ENCODE measurements around the gene TSHZ2. TPM values are rescaled to one million over a fixed set of nuclear protein-coding genes. Genes with fewer than 3 reads are reported as not detected.

TSHZ2 gene
- total and polyA plus RNA-seq, 2 of the 4 experiments (the other 2 are of a cell fraction): under 0.01 to 0.02 TPM

- intact Hi-C loops (cut with micrococcal nuclease): no loop called here
- Histone ChIP-seq H2AK9ac (replicated peaks; ENCODE audit: low read depth, low read length, poor library complexity) (no peak overlapping the region), H4K5ac (ENCODE audit: low read depth, low read length) (no peak overlapping the region), H3K36me3 (ENCODE audit: control insufficient read depth, insufficient read depth, low read length) (no peaks in the 10 kb centered on the region), H3K23ac (ENCODE audit: low read depth, low read length) (no peak overlapping the region), H3K79me1 (ENCODE audit: low read depth in 1 of 2, low read length in 2 of 2) (no peaks in the 10 kb centered on the region), H2BK5ac (ENCODE audit: low read depth, low read length, poor library complexity, severe bottlenecking) (no peak overlapping the region), H4K91ac (ENCODE audit: insufficient read depth, low read depth, low read length) (no peak overlapping the region), H3K56ac (ENCODE audit: extremely low read depth, insufficient read depth, low read length) (no peak overlapping the region), H3K4ac (ENCODE audit: low read depth, low read length) (no peak overlapping the region), H2BK20ac (ENCODE audit: low read depth, low read length) (no peak overlapping the region), H3K9ac (ENCODE audit: low read depth, low read length) (no peak overlapping the region), H3K27me3 (ENCODE audit: control insufficient read depth, insufficient read depth, low read length) (no peaks in the 10 kb centered on the region), H4K20me1 (ENCODE audit: insufficient read depth, low read length) (no peaks in the 10 kb centered on the region), H4K8ac (ENCODE audit: low read depth in 2 of 2, low read length in 2 of 2) (no peak overlapping the region), H3K9me3 (ENCODE audit: control insufficient read depth, insufficient read depth, low read length) (peaks cover 5% of the 10 kb centered on the region), H2BK120ac (ENCODE audit: low read depth, low read length) (no peak overlapping the region), H2BK15ac (ENCODE audit: low read depth, low read length) (no peak overlapping the region), H3K9me1 (ENCODE audit: insufficient read depth, low read length) (no peaks in the 10 kb centered on the region), H3K4me3 (ENCODE audit: insufficient read depth, low read depth, low read length) (no peak overlapping the region), H3K18ac (ENCODE audit: low read depth, low read length) (no peak overlapping the region), H3K27ac (ENCODE audit: insufficient read depth, low read length) (no peak overlapping the region), H2AK5ac (ENCODE audit: low read depth, low read length) (no peak overlapping the region), H3K14ac (replicated peaks; ENCODE audit: low read depth, low read length) (no peak overlapping the region), H2AFZ (replicated peaks; ENCODE audit: low read length, poor library complexity) (no peak overlapping the region), H3K4me2 (ENCODE audit: low read depth, low read length) (no peak overlapping the region), H3K4me1 (ENCODE audit: control insufficient read depth, insufficient read depth, low read length) (no peaks in the 10 kb centered on the region)
- no TSS peak for BruUV-seq (replicated peaks)
- TF ChIP-seq ELK1 (IDR thresholded peaks at IDR 0.05; ENCODE audit: borderline replicate concordance, low read depth, low read length): no peak
- no peak for TF ChIP-seq RAD21 (IDR thresholded peaks at IDR 0.05; ENCODE audit: low read length)
- TF ChIP-seq BHLHE40 (IDR thresholded peaks at IDR 0.05; ENCODE audit: low read depth, low read length): no peak
- no peak for TF ChIP-seq CEBPB (IDR thresholded peaks at IDR 0.05; ENCODE audit: low read depth, low read length)
- no peak for TF ChIP-seq POLR2A (IDR thresholded peaks at IDR 0.05; ENCODE audit: low read depth, low read length)
- TF ChIP-seq CHD1 (IDR thresholded peaks at IDR 0.05; ENCODE audit: low read depth, low read length): no peak
- no peak for TF ChIP-seq USF2 (IDR thresholded peaks at IDR 0.05; ENCODE audit: low read depth, low read length)
- TF ChIP-seq RFX5 (IDR thresholded peaks at IDR 0.05; ENCODE audit: low read depth, low read length): no peak
- no peak for TF ChIP-seq MAFK (IDR thresholded peaks at IDR 0.05; ENCODE audit: low read depth, low read length)
- ATAC-seq (ENCODE audit: low read depth) (no peak), DNase-seq (no peak)
- POLR2A ChIA-PET (ENCODE audit: unreplicated experiment): no interaction called here
- in situ Hi-C loops (cut with MboI; ENCODE audit: low sequenced_read_pairs): no loop called here
- dilution Hi-C loops (cut with HindIII; ENCODE audit: low sequenced_read_pairs, unreplicated experiment): no loop called here
- WGBS, 2 experiments (ENCODE audit: extremely low coverage in 2 of 2, insufficient read length in 1 of 2): 100% methylated on average over 1 of the region's 8 CpGs; no CpG with 5 or more reads in 1 of the 2 experiments
- CTCF ChIA-PET: no interaction called here
Observed at GRCh38 chr20:52981051-52981450, 8.9 kb downstream of the TSHZ2 start.

Measured in IMR-90 (cell line).